Measurements from ENCODE around the gene CNPY3.

GRCh38 chr6:42966571-42966970 lies 37.3 kb downstream of the CNPY3 start:
- TF ChIP-seq POLR2A (IDR thresholded peaks at IDR 0.05; ENCODE audit: low read depth, low read length), result no peak
- TF ChIP-seq TAF1 (IDR thresholded peaks at IDR 0.05; ENCODE audit: borderline replicate concordance, low read depth, low read length), result no peak
